Erythroblast (primary cell): ENCODE results near the gene IGFBP4.

Source experiments
- GATA1 ChIP-seq: IDR thresholded peaks from 2 replicates; pipeline ENCODE4 v1.6.1; 2011; ENCODE audit warnings: low read depth, mild to moderate bottlenecking, control low read depth, low read length, moderate library complexity
- POLR2A ChIP-seq: IDR thresholded peaks from 2 replicates; pipeline ENCODE4 v1.6.1; 2011; ENCODE audit warnings: mild to moderate bottlenecking, low read length

GRCh38 chr17:40451420-40451819 lies 8.2 kb downstream of the IGFBP4 start:
- TF ChIP-seq POLR2A (no peak), GATA1 (no peak)
